Measurements from ENCODE around the gene RAB3GAP2. TPM values are rescaled to one million over a fixed set of nuclear protein-coding genes. Genes with fewer than 3 reads are reported as not detected.

The RAB3GAP2 gene, protein sequence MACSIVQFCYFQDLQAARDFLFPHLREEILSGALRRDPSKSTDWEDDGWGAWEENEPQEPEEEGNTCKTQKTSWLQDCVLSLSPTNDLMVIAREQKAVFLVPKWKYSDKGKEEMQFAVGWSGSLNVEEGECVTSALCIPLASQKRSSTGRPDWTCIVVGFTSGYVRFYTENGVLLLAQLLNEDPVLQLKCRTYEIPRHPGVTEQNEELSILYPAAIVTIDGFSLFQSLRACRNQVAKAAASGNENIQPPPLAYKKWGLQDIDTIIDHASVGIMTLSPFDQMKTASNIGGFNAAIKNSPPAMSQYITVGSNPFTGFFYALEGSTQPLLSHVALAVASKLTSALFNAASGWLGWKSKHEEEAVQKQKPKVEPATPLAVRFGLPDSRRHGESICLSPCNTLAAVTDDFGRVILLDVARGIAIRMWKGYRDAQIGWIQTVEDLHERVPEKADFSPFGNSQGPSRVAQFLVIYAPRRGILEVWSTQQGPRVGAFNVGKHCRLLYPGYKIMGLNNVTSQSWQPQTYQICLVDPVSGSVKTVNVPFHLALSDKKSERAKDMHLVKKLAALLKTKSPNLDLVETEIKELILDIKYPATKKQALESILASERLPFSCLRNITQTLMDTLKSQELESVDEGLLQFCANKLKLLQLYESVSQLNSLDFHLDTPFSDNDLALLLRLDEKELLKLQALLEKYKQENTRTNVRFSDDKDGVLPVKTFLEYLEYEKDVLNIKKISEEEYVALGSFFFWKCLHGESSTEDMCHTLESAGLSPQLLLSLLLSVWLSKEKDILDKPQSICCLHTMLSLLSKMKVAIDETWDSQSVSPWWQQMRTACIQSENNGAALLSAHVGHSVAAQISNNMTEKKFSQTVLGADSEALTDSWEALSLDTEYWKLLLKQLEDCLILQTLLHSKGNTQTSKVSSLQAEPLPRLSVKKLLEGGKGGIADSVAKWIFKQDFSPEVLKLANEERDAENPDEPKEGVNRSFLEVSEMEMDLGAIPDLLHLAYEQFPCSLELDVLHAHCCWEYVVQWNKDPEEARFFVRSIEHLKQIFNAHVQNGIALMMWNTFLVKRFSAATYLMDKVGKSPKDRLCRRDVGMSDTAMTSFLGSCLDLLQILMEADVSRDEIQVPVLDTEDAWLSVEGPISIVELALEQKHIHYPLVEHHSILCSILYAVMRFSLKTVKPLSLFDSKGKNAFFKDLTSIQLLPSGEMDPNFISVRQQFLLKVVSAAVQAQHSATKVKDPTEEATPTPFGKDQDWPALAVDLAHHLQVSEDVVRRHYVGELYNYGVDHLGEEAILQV (N-terminal part only)
- 20.7 and 43.7 TPM in 2 replicates for total RNA-seq

DNA sequence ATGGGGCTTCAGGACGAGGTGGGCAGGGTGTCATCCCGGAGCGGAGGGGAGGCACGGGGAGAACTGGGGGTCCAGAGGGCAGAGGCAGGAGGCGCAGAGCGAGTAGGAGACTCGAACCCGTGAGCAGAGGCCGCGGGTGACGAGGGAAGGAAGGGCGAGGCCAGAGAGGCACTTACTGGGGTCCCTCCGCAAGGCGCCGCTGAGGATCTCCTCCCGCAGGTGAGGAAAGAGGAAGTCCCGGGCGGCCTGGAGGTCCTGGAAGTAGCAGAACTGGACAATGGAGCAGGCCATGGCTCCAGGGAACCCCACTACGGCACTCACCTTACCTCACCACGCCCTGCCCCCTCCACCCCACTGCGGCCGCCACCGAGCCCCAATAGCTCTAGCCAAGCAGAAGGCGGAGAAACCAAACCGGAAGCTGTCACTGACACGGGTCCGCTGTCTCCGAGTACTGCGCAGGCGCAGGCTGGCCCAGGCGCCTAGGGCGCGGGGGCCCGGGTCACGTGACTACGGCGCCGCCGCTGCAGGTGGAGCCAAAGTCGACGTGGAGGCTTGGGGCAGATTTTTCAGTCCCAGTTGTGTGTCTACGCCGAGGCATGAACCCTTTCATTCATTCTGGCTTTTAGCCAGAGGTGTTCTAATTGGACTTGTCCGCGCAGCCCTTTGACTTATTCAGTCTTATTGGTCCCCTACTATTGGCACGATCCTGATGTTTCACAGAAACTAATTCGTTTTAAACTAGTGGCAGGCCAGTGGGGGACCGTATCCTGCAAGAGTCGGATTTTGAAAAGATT lies at the start of gene RAB3GAP2:
RAB3GAP2 (minus strand) TSS at position 407 of the 794 bp plus-strand sequence; CDS start at position 291, 116 bp downstream.

Other genes starting within 250 kb of the RAB3GAP2 start
- gene EPRS1, start 225.9 kb downstream of the RAB3GAP2 start, total RNA-seq, result 91.6 and 146 TPM in 2 replicates
- gene BPNT1, start 182.7 kb downstream of the RAB3GAP2 start, total RNA-seq, result 18.1 and 34.7 TPM in 2 replicates
- gene IARS2, start 178.3 kb downstream of the RAB3GAP2 start, total RNA-seq, result 80.1 and 96.7 TPM in 2 replicates

Measured in bladder microvascular endothelial cell (primary cell).